HepG2 (cell line): ENCODE data around the gene FKBP10. TPM values are rescaled to one million over a fixed set of nuclear protein-coding genes. Genes with fewer than 3 reads are reported as not detected.

ENCODE experiments used
- FOXO4 ChIP-seq: sonication (generic); formaldehyde crosslinking; conservative IDR thresholded peaks from 2 replicates; pipeline ENCODE4 v1.8.1; 2023; ENCODE audit warnings: missing genetic modification reagents
- RORA ChIP-seq: sonication (generic); formaldehyde crosslinking; IDR thresholded peaks from 2 replicates; pipeline ENCODE4 v1.5.0; 2020; ENCODE audit warnings: mild to moderate bottlenecking, missing genetic modification reagents, moderate library complexity
- WIZ ChIP-seq: sonication (generic); formaldehyde crosslinking; IDR thresholded peaks from 2 replicates; pipeline ENCODE4 v1.5.1; 2020; ENCODE audit warnings: mild to moderate bottlenecking, missing genetic modification reagents
- ZBTB4 ChIP-seq: sonication (generic); formaldehyde crosslinking; IDR thresholded peaks from 2 replicates; pipeline ENCODE4 v1.4.0; 2020; ENCODE audit warnings: missing genetic modification reagents, mild to moderate bottlenecking, borderline replicate concordance
- ZNF281 ChIP-seq: sonication (generic); formaldehyde crosslinking; IDR thresholded peaks from 2 replicates; pipeline ENCODE4 v1.4.0; 2020; ENCODE audit warnings: missing genetic modification reagents, borderline replicate concordance
- ZNF576 ChIP-seq: sonication (generic); formaldehyde crosslinking; IDR thresholded peaks from 2 replicates; pipeline ENCODE4 v1.4.0; 2020; ENCODE audit warnings: mild to moderate bottlenecking, missing genetic modification reagents
- polyA plus RNA-seq, 8 experiments: library from polyadenylated mRNA; depleted of rRNA in 3 of 8; stranded (reverse) in 7 of 8; unstranded in 1 of 8; fragments of >200 nt; fragmentation: Illumina TruSeq in 4 of 8; extraction: Trizol in 4 of 8; gene quantifications; 2 replicates each; pipeline versions ENCODE4 v1.2.1 to v1.2.3, GENCODE V29; 2011 to 2016; ENCODE audit warnings: low read depth in 4 of 8, missing spikeins in 1 of 8, mixed read lengths in 1 of 8; ENCODE audit not compliant: insufficient read depth in 1 of 8
- total RNA-seq, 5 experiments: library from RNA; depleted of rRNA; stranded (reverse); fragments of >200 nt; fragmentation: Illumina TruSeq; extraction: Trizol; gene quantifications; 2 replicates each; pipeline ENCODE4 v1.2.3, GENCODE V29; 2016; ENCODE audit warnings: low read depth in 1 of 5

Gene FKBP10
- total and polyA plus RNA-seq, 2 of the 13 experiments (the other 11 are each of a cell fraction or from before 2014, with no cell fraction given) = 149 to 573 TPM

GRCh38 chr17:41777574-41778188 lies 35.1 kb upstream of the FKBP10 start (continued):
- 0 out of 2 replicates have a peak, but pooled peaks have one; percentile 7 for TF ChIP-seq ZNF281 (CRISPR knock-in tag)
- 0 out of 2 replicates have a peak, but pooled peaks have one; percentile 47 for TF ChIP-seq ZNF576 (CRISPR knock-in tag)
- no peak for TF ChIP-seq ZBTB4 (CRISPR knock-in tag)
- no peak for TF ChIP-seq WIZ (CRISPR knock-in tag)
- TF ChIP-seq RORA (CRISPR knock-in tag) = no peak
- TF ChIP-seq FOXO4 (CRISPR knock-in tag) = no peak
